Gastroesophageal sphincter (tissue), 3 donors: ENCODE measurements around the gene BRINP3.

Experiments
- CTCF ChIP-seq, 4 experiments: fragments of 200-600 bp in 2 of 4; fragments of 450-650 bp in 2 of 4; sonication (generic) in 1 of 4; IDR thresholded peaks; one replicate each; pipeline ENCODE4 v1.5.1; 2017 to 2019; ENCODE audit warnings: antibody characterized with exemption in 4 of 4, mild to moderate bottlenecking in 2 of 4, moderate library complexity in 2 of 4
- EP300 ChIP-seq: sonication (generic); formaldehyde crosslinking; IDR thresholded peaks from one replicate; pipeline ENCODE4 v1.6.1; 2017; ENCODE audit warnings: antibody characterized with exemption, mild to moderate bottlenecking
- POLR2A ChIP-seq, 2 donors: fragments of 450-650 bp; IDR thresholded peaks; one replicate each; pipeline ENCODE4 v1.6.1; 2017; ENCODE audit warnings: antibody characterized with exemption in 2 of 2, mild to moderate bottlenecking in 2 of 2, moderate library complexity in 1 of 2
- POLR2AphosphoS5 ChIP-seq: sonication (generic); formaldehyde crosslinking; IDR thresholded peaks from one replicate; pipeline ENCODE4 v1.6.1; 2017; ENCODE audit warnings: antibody characterized with exemption

GRCh38 chr1:190192627-190193026 is 285.0 kb downstream of the BRINP3 start:
- TF ChIP-seq CTCF (IDR thresholded peaks at IDR 0.05) (no peak), POLR2A (IDR thresholded peaks at IDR 0.05) (no peak), POLR2AphosphoS5 (no peak), EP300 (no peak)
